Measurements from ENCODE around the gene PRDM16. TPM values are rescaled to one million over a fixed set of nuclear protein-coding genes. Genes with fewer than 3 reads are reported as not detected.

PRDM16 gene
- total RNA-seq, 2 donors from 2014 or later, result 0.79 to 6.1 TPM

GRCh38 chr1:3404801-3405200 is 335.8 kb downstream of the PRDM16 start:
- no peak overlapping the region for H3K9ac ChIP-seq (ENCODE audit: low read depth in 2 of 2, low read length in 2 of 2)
- intact Hi-C loops (cut with DNase I), result loop anchor here (5.0 to 10.0 kb wide), 3 partner anchors 120 to 392 kb away; no protein-coding TSS in a partner anchor
- no peak for TF ChIP-seq CTCF (IDR thresholded peaks at IDR 0.05)
- H3K27ac ChIP-seq, result no peak overlapping the region
- H3K9me3 ChIP-seq, result no peaks in the 10 kb centered on the region
- no peaks in the 10 kb centered on the region for H3K27me3 ChIP-seq
- H3K4me3 ChIP-seq, result no peak overlapping the region
- H3K36me3 ChIP-seq, result no peaks in the 10 kb centered on the region
- no peaks in the 10 kb centered on the region for H3K4me1 ChIP-seq
- no peak for DNase-seq

- DNase-seq, result no peak
- H3K4me1 ChIP-seq, result no peaks in the 10 kb centered on the region
- H3K9me3 ChIP-seq, result no peaks in the 10 kb centered on the region
- no peaks in the 10 kb centered on the region for H3K36me3 ChIP-seq
- no peak for TF ChIP-seq CTCF (IDR thresholded peaks at IDR 0.05)
- H3K9ac ChIP-seq (ENCODE audit: low read depth in 2 of 2, low read length in 2 of 2), result no peak overlapping the region
- intact Hi-C loops (cut with DNase I), result loop anchor here (5.0 to 10.0 kb wide), 3 partner anchors 121 to 393 kb away; no protein-coding TSS in a partner anchor
- H3K4me3 ChIP-seq, result no peak overlapping the region
- no peaks in the 10 kb centered on the region for H3K27me3 ChIP-seq
- no peak overlapping the region for H3K27ac ChIP-seq
Observed at GRCh38 chr1:3405491-3405890, 336.5 kb downstream of the PRDM16 start.

GRCh38 chr1:3405974-3406867 is 337.2 kb downstream of the PRDM16 start:
- Histone ChIP-seq H3K27ac (no peak overlapping the region), H3K36me3 (no peaks in the 10 kb centered on the region), H3K9me3 (no peaks in the 10 kb centered on the region), H3K9ac (ENCODE audit: low read depth in 2 of 2, low read length in 2 of 2) (no peak overlapping the region), H3K27me3 (no peaks in the 10 kb centered on the region), H3K4me1 (no peaks in the 10 kb centered on the region), H3K4me3 (no peak overlapping the region)
- DNase-seq, result no peak
- no peak for TF ChIP-seq CTCF (IDR thresholded peaks at IDR 0.05)
- intact Hi-C loops (cut with DNase I), result loop anchor here (5.0 to 10.0 kb wide), 3 partner anchors 121 to 394 kb away; no protein-coding TSS in a partner anchor

- intact Hi-C loops (cut with DNase I), result loop anchor here (5.0 to 10.0 kb wide), 3 partner anchors 122 to 395 kb away; no protein-coding TSS in a partner anchor
- no peak for TF ChIP-seq CTCF (IDR thresholded peaks at IDR 0.05)
- Histone ChIP-seq H3K27me3 (no peaks in the 10 kb centered on the region), H3K9ac (ENCODE audit: low read depth in 2 of 2, low read length in 2 of 2) (no peak overlapping the region), H3K36me3 (no peaks in the 10 kb centered on the region), H3K9me3 (no peaks in the 10 kb centered on the region), H3K4me1 (no peaks in the 10 kb centered on the region), H3K4me3 (no peak overlapping the region), H3K27ac (no peak overlapping the region)
- DNase-seq, result no peak
Observed at GRCh38 chr1:3407021-3407420, 338.0 kb downstream of the PRDM16 start.

- no peak for TF ChIP-seq CTCF (IDR thresholded peaks at IDR 0.05)
- Histone ChIP-seq H3K4me3 (no peak overlapping the region), H3K27me3 (no peaks in the 10 kb centered on the region), H3K4me1 (no peaks in the 10 kb centered on the region), H3K9me3 (no peaks in the 10 kb centered on the region), H3K27ac (no peak overlapping the region), H3K36me3 (no peaks in the 10 kb centered on the region), H3K9ac (ENCODE audit: low read depth in 2 of 2, low read length in 2 of 2) (no peak overlapping the region)
- DNase-seq, result no peak
- intact Hi-C loops (cut with DNase I), result loop anchor here (5.0 to 10.0 kb wide), 3 partner anchors 124 to 397 kb away; no protein-coding TSS in a partner anchor
Observed at GRCh38 chr1:3408751-3409266, 339.8 kb downstream of the PRDM16 start.

All from colonic mucosa (tissue), 4 donors.